GM19324 (cell line): ENCODE measurements around the gene FUT6.

ENCODE experiments used
- ATAC-seq: cut with Tn5 transposase; IDR thresholded peaks from one replicate; pipeline ENCODE4 v1.9.1; 2021; ENCODE audit warnings: mild to moderate bottlenecking, moderate library complexity; ENCODE audit not compliant: unreplicated experiment, low FRiP score

Gene FUT6

GRCh38 chr19:5828661-5829566 lies 10.6 kb downstream of the FUT6 start:
- ATAC-seq = no peak

- peak; percentile 85 for ATAC-seq
These were observed 11.4 kb downstream of the FUT6 start for GRCh38 chr19:5827891-5828660.

- no peak for ATAC-seq
These were observed 12.1 kb downstream of the FUT6 start for GRCh38 chr19:5827342-5827890.

- no peak for ATAC-seq
These were observed 12.8 kb downstream of the FUT6 start for GRCh38 chr19:5826531-5827341.

GRCh38 chr19:5825178-5825577 lies 14.3 kb downstream of the FUT6 start:
- no peak for ATAC-seq

- no peak for ATAC-seq
These were observed 14.8 kb downstream of the FUT6 start for GRCh38 chr19:5824751-5825150.

- ATAC-seq = no peak
These were observed 15.8 kb downstream of the FUT6 start for GRCh38 chr19:5823579-5824281.

- ATAC-seq = no peak
These were observed 17.2 kb downstream of the FUT6 start for GRCh38 chr19:5822181-5822844.

GRCh38 chr19:5821521-5822180 lies 17.9 kb downstream of the FUT6 start:
- no peak for ATAC-seq

- no peak for ATAC-seq
These were observed 18.7 kb downstream of the FUT6 start for GRCh38 chr19:5820785-5821184.

GRCh38 chr19:5818594-5818993 lies 20.9 kb downstream of the FUT6 start:
- ATAC-seq = no peak

GRCh38 chr19:5817218-5817617 lies 22.3 kb downstream of the FUT6 start:
- ATAC-seq = no peak

GRCh38 chr19:5814852-5815246 lies 24.7 kb downstream of the FUT6 start:
- ATAC-seq = no peak

GRCh38 chr19:5814123-5814851 lies 25.2 kb downstream of the FUT6 start:
- no peak for ATAC-seq

- no peak for ATAC-seq
These were observed 28.4 kb downstream of the FUT6 start for GRCh38 chr19:5811117-5811516.

- no peak for ATAC-seq
These were observed 30.0 kb downstream of the FUT6 start for GRCh38 chr19:5809469-5809868.

- no peak for ATAC-seq
These were observed 30.4 kb downstream of the FUT6 start for GRCh38 chr19:5809053-5809452.

- ATAC-seq = no peak
These were observed 31.2 kb downstream of the FUT6 start for GRCh38 chr19:5808120-5808816.
